ENCODE measurements around the gene CDC42EP3.

CDC42EP3 gene

GRCh38 chr2:37635504-37636380 is 35.7 kb downstream of the CDC42EP3 start:
- DNase-seq: peak; percentile 79

GRCh38 chr2:37634914-37635503 is 36.4 kb downstream of the CDC42EP3 start:
- DNase-seq: no peak

GRCh38 chr2:37633845-37634244 is 37.6 kb downstream of the CDC42EP3 start:
- DNase-seq: no peak

- no peak for DNase-seq
These were observed 38.2 kb downstream of the CDC42EP3 start for GRCh38 chr2:37633234-37633633.

- DNase-seq: no peak
These were observed 39.1 kb downstream of the CDC42EP3 start for GRCh38 chr2:37632310-37632709.

- no peak for DNase-seq
These were observed 39.7 kb downstream of the CDC42EP3 start for GRCh38 chr2:37631698-37632097.

- no peak for DNase-seq
These were observed 40.1 kb downstream of the CDC42EP3 start for GRCh38 chr2:37631292-37631691.

- no peak for DNase-seq
These were observed 40.7 kb downstream of the CDC42EP3 start for GRCh38 chr2:37630776-37631175.

GRCh38 chr2:37630301-37630700 is 41.1 kb downstream of the CDC42EP3 start:
- DNase-seq: no peak

GRCh38 chr2:37629529-37629928 is 41.9 kb downstream of the CDC42EP3 start:
- no peak for DNase-seq

- no peak for DNase-seq
These were observed 43.7 kb downstream of the CDC42EP3 start for GRCh38 chr2:37627710-37628109.

- DNase-seq: peak; percentile 79
These were observed 45.5 kb downstream of the CDC42EP3 start for GRCh38 chr2:37625796-37626571.

- DNase-seq: no peak
These were observed 46.3 kb downstream of the CDC42EP3 start for GRCh38 chr2:37625156-37625555.

- no peak for DNase-seq
These were observed 47.2 kb downstream of the CDC42EP3 start for GRCh38 chr2:37623971-37624900.

- DNase-seq: no peak
These were observed 48.0 kb downstream of the CDC42EP3 start for GRCh38 chr2:37623406-37623805.

- no peak for DNase-seq
These were observed 48.9 kb downstream of the CDC42EP3 start for GRCh38 chr2:37622450-37623100.

- DNase-seq: no peak
These were observed 50.2 kb downstream of the CDC42EP3 start for GRCh38 chr2:37621199-37621598.

GRCh38 chr2:37619959-37620300 is 51.5 kb downstream of the CDC42EP3 start:
- DNase-seq: no peak

- no peak for DNase-seq
These were observed 52.0 kb downstream of the CDC42EP3 start for GRCh38 chr2:37619230-37619958.

GRCh38 chr2:37618326-37618725 is 53.1 kb downstream of the CDC42EP3 start:
- no peak for DNase-seq
